Natural killer cell (primary cell): Measurements from ENCODE around the gene ESR2. TPM values are rescaled to one million over a fixed set of nuclear protein-coding genes. Genes with fewer than 3 reads are reported as not detected.

ENCODE experiments used
- ATAC-seq, 3 donors: fragments of 150-1000 bp in 2 of 3; fragments of 200-7000 bp in 1 of 3; cut with Tn5 transposase; 1 replicate in 1 of 3; 2 replicates in 2 of 3; pipeline ENCODE4 v1.10.0; 2021; ENCODE audit warnings: mild to moderate bottlenecking in 2 of 3, moderate library complexity in 2 of 3
- DNase-seq, 2 donors: peaks; one replicate each; pipeline versions ENCODE4 v3.0.0 to v3.0.0-alpha.2; 2013 to 2021; ENCODE audit warnings: mixed read lengths in 1 of 2
- H3K27ac ChIP-seq: one replicate; pipeline ENCODE4 v1.5.1; 2013; ENCODE audit warnings: mild to moderate bottlenecking, low read length
- H3K27me3 ChIP-seq: one replicate; pipeline ENCODE4 v1.6.1; 2013; ENCODE audit warnings: low read length; ENCODE audit not compliant: control insufficient read depth, insufficient read depth
- H3K36me3 ChIP-seq: one replicate; pipeline ENCODE4 v1.6.1; 2013; ENCODE audit warnings: low read length; ENCODE audit not compliant: control insufficient read depth, insufficient read depth
- H3K4me1 ChIP-seq: one replicate; pipeline ENCODE4 v1.6.1; 2013; ENCODE audit warnings: low read length; ENCODE audit not compliant: control insufficient read depth, insufficient read depth
- H3K4me3 ChIP-seq: one replicate; pipeline ENCODE4 v1.5.1; 2013; ENCODE audit warnings: low read length
- H3K9me3 ChIP-seq: one replicate; pipeline ENCODE4 v1.6.1; 2013; ENCODE audit warnings: low read length; ENCODE audit not compliant: control insufficient read depth, insufficient read depth
- H3K27ac Mint-ChIP-seq, 2 donors: one replicate each; pipeline ENCODE4 v1.8.0; 2022; ENCODE audit warnings: mild to moderate bottlenecking in 2 of 2, mixed read lengths in 2 of 2, moderate library complexity in 1 of 2
- H3K27me3 Mint-ChIP-seq, 2 donors: one replicate each; pipeline ENCODE4 v1.8.0; 2022; ENCODE audit warnings: low read depth in 2 of 2, mixed read lengths in 2 of 2
- H3K36me3 Mint-ChIP-seq: one replicate; pipeline ENCODE4 v1.8.0; 2022; ENCODE audit warnings: mixed read lengths
- H3K4me1 Mint-ChIP-seq, 2 donors: one replicate each; pipeline ENCODE4 v1.8.0; 2022; ENCODE audit warnings: mixed read lengths in 2 of 2
- H3K4me3 Mint-ChIP-seq: one replicate; pipeline ENCODE4 v1.8.0; 2022; ENCODE audit warnings: mild to moderate bottlenecking, moderate library complexity, mixed read lengths
- H3K9me3 Mint-ChIP-seq, 2 donors: one replicate each; pipeline ENCODE4 v1.8.0; 2022; ENCODE audit warnings: mixed read lengths in 2 of 2
- CTCF ChIP-seq: fragments of 200-600 bp; IDR thresholded peaks from one replicate; pipeline ENCODE4 v1.8.0; 2022; ENCODE audit warnings: antibody characterized with exemption
- WGBS: methylation state at CpG from one replicate; pipeline ENCODE4 v1.1.7; 2013; ENCODE audit warnings: missing lambda C conversion rate; ENCODE audit not compliant: insufficient coverage; 5-methylcytosine and 5-hydroxymethylcytosine counted together
- intact Hi-C: fragments of 100-400 bp; cut with micrococcal nuclease; formaldehyde crosslinking; loops from one replicate; pipeline ENCODE4 v1.14.2; 2022
- total RNA-seq, 4 donors: library from RNA; stranded (reverse); fragments of 120-200 nt in 1 of 4; gene quantifications; one replicate each; pipeline versions ENCODE4 v1.2.3 to v1.2.4, GENCODE V29; 2013 to 2022

Gene ESR2
- total RNA-seq, 3 donors from 2014 or later (not counting 1 experiment from before 2014, with no cell fraction given): 0.53 TPM; not detected in 2

GRCh38 chr14:64178814-64179213 is 115.4 kb downstream of the ESR2 start:
- H3K4me1 Mint-ChIP-seq: peaks cover 0 to 11% of the 10 kb centered on the region in 2 donors
- H3K27ac ChIP-seq: no peak overlapping the region

GRCh38 chr14:64176330-64176729 is 117.8 kb downstream of the ESR2 start:
- intact Hi-C loops: no loop called here
- 75% methylated on average over 2 of the region's 2 CpGs for WGBS
- no peak for TF ChIP-seq CTCF
- no peaks in the 10 kb centered on the region for H3K9me3 ChIP-seq
- ATAC-seq (no peak), DNase-seq (no peak)
- no peaks in the 10 kb centered on the region for H3K9me3 Mint-ChIP-seq
- H3K27ac Mint-ChIP-seq: peak overlapping the region; percentile 28 to 76
- peaks cover 0 to 11% of the 10 kb centered on the region in 2 donors for H3K4me1 Mint-ChIP-seq
- no peaks in the 10 kb centered on the region for H3K27me3 Mint-ChIP-seq
- H3K27ac ChIP-seq: no peak overlapping the region
- no peak overlapping the region for H3K4me3 ChIP-seq
- no peak overlapping the region for H3K4me3 Mint-ChIP-seq
- peaks cover 23% of the 10 kb centered on the region for H3K36me3 Mint-ChIP-seq
- no peaks in the 10 kb centered on the region for H3K27me3 ChIP-seq
- H3K4me1 ChIP-seq: no peaks in the 10 kb centered on the region
- peaks cover 55% of the 10 kb centered on the region for H3K36me3 ChIP-seq

More at GRCh38 chr14:64178814-64179213, 115.4 kb downstream of the ESR2 start:
- intact Hi-C loops: no loop called here
- Mint-ChIP-seq H3K36me3 (peaks cover 23% of the 10 kb centered on the region), H3K4me3 (no peak overlapping the region), H3K27ac (no peak overlapping the region), H3K27me3 (no peaks in the 10 kb centered on the region), H3K9me3 (no peaks in the 10 kb centered on the region)
- Histone ChIP-seq H3K27me3 (no peaks in the 10 kb centered on the region), H3K4me1 (no peaks in the 10 kb centered on the region), H3K4me3 (no peak overlapping the region), H3K9me3 (no peaks in the 10 kb centered on the region), H3K36me3 (peaks cover 49% of the 10 kb centered on the region)
- ATAC-seq: peak in 1 of 3 donors; percentile 42
- TF ChIP-seq CTCF: no peak
- DNase-seq: no peak
- 87% methylated on average over 3 of the region's 3 CpGs for WGBS

GRCh38 chr14:64174922-64175782 is 119.0 kb downstream of the ESR2 start:
- no peak for ATAC-seq
- intact Hi-C loops: no loop called here
- Histone ChIP-seq H3K36me3 (peaks cover 60% of the 10 kb centered on the region), H3K4me1 (no peaks in the 10 kb centered on the region), H3K27me3 (no peaks in the 10 kb centered on the region), H3K27ac (no peak overlapping the region), H3K4me3 (no peak overlapping the region), H3K9me3 (no peaks in the 10 kb centered on the region)
- DNase-seq: no peak
- H3K4me1 Mint-ChIP-seq: peaks cover 0 to 11% of the 10 kb centered on the region in 2 donors
- 100% methylated on average over 1 of the region's 2 CpGs for WGBS
- no peaks in the 10 kb centered on the region for H3K9me3 Mint-ChIP-seq
- H3K36me3 Mint-ChIP-seq: peaks cover 23% of the 10 kb centered on the region
- TF ChIP-seq CTCF: no peak
- no peak overlapping the region for H3K4me3 Mint-ChIP-seq
- peak overlapping the region; percentile 28 to 76 for H3K27ac Mint-ChIP-seq
- no peaks in the 10 kb centered on the region for H3K27me3 Mint-ChIP-seq
